Subcutaneous adipose tissue (tissue), 4 donors: ENCODE measurements around the gene PTPN18. TPM values are rescaled to one million over a fixed set of nuclear protein-coding genes. Genes with fewer than 3 reads are reported as not detected.

Experiments used
- CTCF ChIP-seq: fragments of 450-650 bp; IDR thresholded peaks from one replicate; pipeline ENCODE4 v1.5.1; 2016; ENCODE audit warnings: low read depth, mild to moderate bottlenecking, control low read depth, antibody characterized with exemption, moderate library complexity
- total RNA-seq, 4 donors: library from RNA; depleted of rRNA; stranded (reverse); fragments of >200 nt; gene quantifications; one replicate each; pipeline ENCODE4 v1.1.0, GENCODE V29; 2016

Gene PTPN18
- total RNA-seq, 4 donors from 2014 or later, result 29.2 to 64.3 (median 58.7) TPM

DNA sequence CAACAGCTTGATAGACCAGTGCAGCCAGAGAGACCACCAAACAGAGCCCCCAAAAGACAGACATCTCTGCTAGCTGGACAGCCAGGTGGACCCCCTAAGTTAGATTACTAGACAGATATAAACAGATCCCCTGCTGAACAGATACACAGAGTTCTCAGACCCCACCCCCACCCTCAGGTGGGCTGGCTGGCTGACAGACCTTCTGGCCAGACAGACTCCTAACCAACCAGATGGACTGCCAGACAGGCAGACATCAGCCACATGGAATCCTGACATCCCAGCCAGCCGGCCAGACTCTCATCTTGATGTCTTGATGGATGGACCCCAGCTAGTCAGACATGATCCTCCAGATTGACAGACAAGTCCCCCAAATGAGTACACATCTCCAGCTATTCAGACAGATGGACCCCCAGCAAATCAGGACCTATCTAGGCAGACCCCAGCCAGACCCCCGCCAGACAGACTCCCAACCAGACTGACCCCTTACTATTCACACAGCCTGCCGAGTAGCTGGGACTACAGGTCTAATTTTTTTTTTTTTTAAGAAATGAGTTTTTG is 18.0 kb downstream of the PTPN18 start:
- TF ChIP-seq CTCF, result no peak

DNA sequence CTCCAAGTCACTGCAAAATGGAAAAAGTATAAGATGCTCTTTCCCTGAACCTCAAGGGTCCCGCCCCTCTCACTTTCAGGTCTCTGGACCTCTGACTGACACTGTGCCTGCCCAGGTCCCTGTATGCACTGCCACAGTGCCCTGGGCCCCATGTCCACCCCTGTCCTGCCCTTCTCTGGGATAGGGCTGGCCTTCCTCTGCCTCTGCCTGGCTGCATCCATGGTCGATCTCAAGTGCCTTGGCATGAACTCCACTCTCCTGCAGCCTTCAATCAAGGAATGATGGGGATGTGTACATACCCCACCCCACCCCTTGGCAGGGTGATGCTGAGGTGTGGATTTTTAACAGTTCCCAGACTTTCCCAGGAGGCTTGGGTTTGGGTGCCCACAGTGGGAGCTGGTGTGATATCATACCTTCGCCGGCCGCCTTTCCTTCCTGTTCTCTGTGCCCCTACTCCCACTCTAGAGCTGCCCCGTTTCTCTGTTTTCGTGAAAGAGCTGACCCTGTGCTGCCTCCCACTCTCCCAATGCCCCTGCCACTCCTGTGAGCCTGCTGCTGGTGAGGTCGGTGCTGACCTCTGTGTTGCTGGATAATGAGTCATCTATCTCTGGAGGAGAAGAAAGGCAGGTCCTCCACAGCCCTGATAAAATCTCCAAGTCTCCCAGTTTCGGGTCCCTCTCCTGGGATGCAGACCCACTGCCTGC is 18.9 kb downstream of the PTPN18 start:
- TF ChIP-seq CTCF, result no peak

- TF ChIP-seq CTCF, result no peak
Measured at GRCh38 chr2:130375291-130376266, 19.7 kb downstream of the PTPN18 start.

DNA sequence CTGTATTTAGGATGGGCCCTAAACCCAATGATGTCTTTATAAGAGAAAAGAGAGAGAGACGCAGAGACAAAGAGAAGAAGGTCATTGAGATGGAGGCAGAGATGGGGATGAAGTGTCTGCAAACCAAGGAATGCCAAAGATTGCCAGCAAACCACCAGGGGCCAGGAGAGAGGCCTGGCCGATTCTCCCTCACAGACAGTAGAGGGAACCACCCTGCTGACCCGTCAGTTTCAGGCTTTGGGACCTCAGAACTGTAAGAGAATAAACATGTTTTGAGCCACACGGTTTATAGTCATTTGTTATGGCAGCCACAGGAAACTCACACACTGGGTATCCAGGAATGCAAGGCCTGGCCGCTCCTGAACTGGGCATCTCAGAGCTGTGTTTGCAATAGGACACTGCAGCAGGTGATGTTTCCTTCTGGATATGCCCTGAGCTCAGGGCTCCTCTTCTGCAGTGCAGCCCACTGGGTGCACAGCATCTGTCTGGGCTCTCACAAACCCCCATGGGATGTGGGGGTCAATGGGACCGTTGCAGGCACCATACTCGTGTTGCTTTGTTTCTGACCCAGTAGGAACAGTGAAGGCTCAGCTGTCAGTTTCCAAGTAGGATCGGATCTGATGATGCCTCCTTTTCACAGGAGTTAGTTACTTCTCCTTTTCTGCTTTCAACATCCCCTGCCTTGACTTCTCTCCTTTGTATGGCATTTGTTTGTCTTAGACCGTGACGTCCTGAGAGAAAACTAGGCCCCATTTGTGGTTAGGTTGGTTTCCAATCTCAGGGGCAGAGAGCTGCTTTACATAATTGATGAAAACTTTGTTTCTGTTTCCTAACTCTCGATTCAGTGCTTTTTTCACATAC is 20.8 kb downstream of the PTPN18 start:
- no peak for TF ChIP-seq CTCF

GRCh38 chr2:130377491-130377890 is 21.6 kb downstream of the PTPN18 start:
- no peak for TF ChIP-seq CTCF

DNA sequence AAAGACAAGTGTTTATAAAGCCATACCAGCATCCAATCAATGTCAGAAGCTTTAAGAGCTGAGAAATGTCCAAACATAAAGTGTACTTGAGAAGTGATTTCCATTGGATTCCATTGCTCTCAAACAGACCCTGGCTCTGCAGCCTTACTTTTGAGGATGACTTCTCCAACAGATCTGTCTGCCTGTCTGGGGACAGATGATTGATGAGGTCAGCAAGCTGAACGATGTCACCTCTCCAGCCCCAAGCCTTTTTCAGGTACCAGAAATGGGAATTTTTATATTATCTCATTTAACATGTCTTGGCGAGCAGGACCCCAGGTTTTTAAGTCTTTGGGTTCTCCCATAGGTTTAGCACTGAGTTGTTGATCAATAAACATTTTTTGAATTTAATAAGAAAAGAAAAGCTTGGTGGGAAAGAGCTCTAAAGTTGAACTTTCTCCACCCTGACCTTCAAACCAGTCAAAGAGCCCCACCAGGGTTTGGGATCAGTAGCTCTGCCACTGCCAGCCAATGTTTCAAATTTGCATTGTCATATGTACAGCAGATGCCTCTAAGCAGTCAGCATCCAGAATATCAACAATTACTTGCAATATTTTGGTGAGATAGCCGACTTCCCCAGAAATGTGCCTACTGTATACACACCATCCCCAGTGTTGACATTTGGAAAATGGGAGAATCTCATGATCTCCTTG is 22.5 kb downstream of the PTPN18 start:
- no peak for TF ChIP-seq CTCF
